Measurements from ENCODE around the gene PIGH. TPM values are rescaled to one million over a fixed set of nuclear protein-coding genes. Genes with fewer than 3 reads are reported as not detected.

The PIGH gene
- total RNA-seq, 1 experiment from 2014 or later: 9.4 TPM

DNA sequence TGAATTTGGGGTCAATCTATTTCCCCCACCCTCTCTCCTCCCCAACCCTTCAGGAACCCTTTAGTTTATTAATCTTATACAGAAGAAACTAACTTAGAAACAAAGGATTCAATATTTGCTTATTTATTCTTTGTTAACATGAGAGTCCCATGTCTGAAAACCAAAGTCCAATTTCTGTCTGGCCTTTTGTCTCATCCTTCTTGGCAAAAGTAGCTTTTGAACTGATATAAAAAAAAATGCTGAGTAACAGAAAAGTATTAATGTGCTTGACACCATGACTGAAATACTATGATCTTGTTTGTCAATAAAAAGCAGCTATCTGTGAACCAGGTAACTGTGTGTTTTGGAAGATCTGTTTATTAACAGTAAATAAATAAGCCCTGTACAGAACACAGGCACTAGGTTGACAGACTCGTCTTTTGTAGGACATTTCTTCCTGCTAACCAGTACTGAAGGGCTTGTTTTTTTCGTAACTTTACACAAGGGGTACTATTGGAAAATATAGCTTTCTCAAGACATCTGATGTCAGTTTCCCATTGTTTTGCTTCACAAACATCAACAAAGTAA lies 10.8 kb downstream of the PIGH start:
- Histone ChIP-seq H3K23ac (ENCODE audit: insufficient read length, low read depth, low read length) (no peak overlapping the region), H4K8ac (replicated peaks; ENCODE audit: insufficient read length, low read depth, low read length) (no peak overlapping the region), H3K27ac (ENCODE audit: insufficient read length, low read depth, low read length) (no peak overlapping the region), H3K9me3 (ENCODE audit: control insufficient read depth, low read depth, low read length) (no peaks in the 10 kb centered on the region), H2BK15ac (ENCODE audit: low read depth, low read length) (no peak overlapping the region), H3K9ac (ENCODE audit: extremely low read depth, insufficient read length, low read length) (no peak overlapping the region), H4K20me1 (ENCODE audit: control insufficient read depth, insufficient read depth, insufficient read length) (no peaks in the 10 kb centered on the region), H3K56ac (ENCODE audit: insufficient read length, low read depth, low read length) (no peak overlapping the region), H2AK5ac (ENCODE audit: insufficient read length, low read length) (no peak overlapping the region), H4K5ac (ENCODE audit: insufficient read length, low read depth, low read length) (no peak overlapping the region), H3K14ac (ENCODE audit: insufficient read depth, low read length) (no peak overlapping the region), H3T11ph (ENCODE audit: low read length) (no peak overlapping the region), H3K4me1 (ENCODE audit: insufficient read depth, low read length) (no peaks in the 10 kb centered on the region), H2AFZ (ENCODE audit: low read length) (no peak overlapping the region), H3K79me1 (ENCODE audit: insufficient read depth, low read depth, low read length, poor library complexity, severe bottlenecking) (no peaks in the 10 kb centered on the region), H3K4ac (ENCODE audit: low read depth, low read length) (no peak overlapping the region), H2BK120ac (ENCODE audit: low read depth, low read length, poor library complexity, severe bottlenecking) (no peak overlapping the region), H3K27me3 (ENCODE audit: insufficient read depth, low read length) (no peaks in the 10 kb centered on the region), H2BK20ac (ENCODE audit: low read depth, low read length, poor library complexity, severe bottlenecking) (no peak overlapping the region), H3K79me2 (ENCODE audit: insufficient read depth, low read length) (no peaks in the 10 kb centered on the region), H3K4me2 (ENCODE audit: insufficient read depth, insufficient read length, low read length) (no peak overlapping the region), H2BK12ac (ENCODE audit: insufficient read length, low read depth, low read length) (no peak overlapping the region), H2BK5ac (ENCODE audit: insufficient read length, low read length) (no peak overlapping the region), H4K91ac (ENCODE audit: insufficient read length, low read depth, low read length) (no peak overlapping the region), H3K18ac (ENCODE audit: insufficient read length, low read depth, low read length) (no peak overlapping the region), H3K23me2 (ENCODE audit: insufficient read length, low read depth, low read length, poor library complexity, severe bottlenecking) (no peaks in the 10 kb centered on the region)
- H3K27ac Mint-ChIP-seq: no peak overlapping the region
- peaks cover 2 to 55% (median 13%) of the 10 kb centered on the region in 3 experiments; a peak in 6 of 7 replicates for H3K36me3 Mint-ChIP-seq (ENCODE audit: insufficient read depth in 1 of 3, low read depth in 3 of 3)
- no peaks in the 10 kb centered on the region for H3K9me3 Mint-ChIP-seq
- H3K4me1 Mint-ChIP-seq: no peaks in the 10 kb centered on the region
- no peaks in the 10 kb centered on the region for H3K27me3 Mint-ChIP-seq (ENCODE audit: low read depth)
- H3K4me3 Mint-ChIP-seq: no peak overlapping the region
- TF ChIP-seq, protein P1, sequence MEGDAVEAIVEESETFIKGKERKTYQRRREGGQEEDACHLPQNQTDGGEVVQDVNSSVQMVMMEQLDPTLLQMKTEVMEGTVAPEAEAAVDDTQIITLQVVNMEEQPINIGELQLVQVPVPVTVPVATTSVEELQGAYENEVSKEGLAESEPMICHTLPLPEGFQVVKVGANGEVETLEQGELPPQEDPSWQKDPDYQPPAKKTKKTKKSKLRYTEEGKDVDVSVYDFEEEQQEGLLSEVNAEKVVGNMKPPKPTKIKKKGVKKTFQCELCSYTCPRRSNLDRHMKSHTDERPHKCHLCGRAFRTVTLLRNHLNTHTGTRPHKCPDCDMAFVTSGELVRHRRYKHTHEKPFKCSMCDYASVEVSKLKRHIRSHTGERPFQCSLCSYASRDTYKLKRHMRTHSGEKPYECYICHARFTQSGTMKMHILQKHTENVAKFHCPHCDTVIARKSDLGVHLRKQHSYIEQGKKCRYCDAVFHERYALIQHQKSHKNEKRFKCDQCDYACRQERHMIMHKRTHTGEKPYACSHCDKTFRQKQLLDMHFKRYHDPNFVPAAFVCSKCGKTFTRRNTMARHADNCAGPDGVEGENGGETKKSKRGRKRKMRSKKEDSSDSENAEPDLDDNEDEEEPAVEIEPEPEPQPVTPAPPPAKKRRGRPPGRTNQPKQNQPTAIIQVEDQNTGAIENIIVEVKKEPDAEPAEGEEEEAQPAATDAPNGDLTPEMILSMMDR (conservative IDR thresholded peaks at IDR 0.05): no peak
- WGBS (ENCODE audit: extremely low coverage, insufficient read length, low lambda C conversion rate): no CpG with 5 or more reads among the region's 2 CpGs
- DNase-seq: no peak
